ENCODE measurements around the gene SYK. TPM values are rescaled to one million over a fixed set of nuclear protein-coding genes. Genes with fewer than 3 reads are reported as not detected.

The SYK gene
- polyA plus RNA-seq, 3 donors, result 51.1 to 186 (median 177) TPM

DNA sequence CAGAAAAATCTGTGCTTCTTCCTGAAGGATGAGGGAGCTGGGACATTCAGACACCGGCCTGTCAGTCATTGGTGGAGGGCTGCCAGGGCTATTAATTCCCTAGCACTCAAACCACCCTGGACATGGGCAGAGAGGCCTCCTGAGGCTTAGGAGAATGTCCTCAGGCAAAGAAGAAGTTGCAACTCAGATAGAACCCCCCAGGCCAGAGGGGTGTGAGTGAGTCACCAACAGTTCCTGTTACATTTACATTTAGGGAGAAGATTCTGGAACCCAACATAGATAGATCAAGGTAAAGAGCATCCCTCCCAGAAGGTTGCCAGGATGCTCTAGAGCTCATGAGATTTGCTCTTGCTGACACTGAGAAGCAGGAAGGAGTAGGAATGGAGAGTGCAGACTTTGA, 29.2 kb upstream of the SYK start:
- Histone ChIP-seq H3K36me3 (replicated peaks in 1 of 2; ENCODE audit: control insufficient read depth in 1 of 2, insufficient read depth in 2 of 2, low read length in 2 of 2) (no peaks in the 10 kb centered on the region), H4K20me1 (ENCODE audit: insufficient read depth, low read length) (no peaks in the 10 kb centered on the region), H3K79me2 (ENCODE audit: insufficient read depth, low read length) (no peaks in the 10 kb centered on the region), H3K4me2 (replicated peaks; ENCODE audit: extremely low read depth, low read length, poor library complexity, severe bottlenecking) (peak overlapping the region; percentile 42), H3K9ac (ENCODE audit: insufficient read depth, low read length, poor library complexity, severe bottlenecking) (no peak overlapping the region), H3K4me3 (replicated peaks in 1 of 3; ENCODE audit: low read depth in 2 of 3, low read length in 3 of 3) (peak overlapping the region in 1 of 3 experiments; percentile 16), H2AFZ (ENCODE audit: insufficient read depth, low read depth, low read length, poor library complexity, severe bottlenecking) (no peak overlapping the region), H3K27ac (ENCODE audit: low read depth in 1 of 2, low read length in 2 of 2) (peak overlapping the region; percentile 23 to 74), H3K9me3 (replicated peaks in 1 of 2; ENCODE audit: control insufficient read depth in 1 of 2, insufficient read depth in 1 of 2, low read length in 2 of 2) (peaks cover 5 to 12% of the 10 kb centered on the region in 2 donors), H3K27me3 (ENCODE audit: control insufficient read depth in 2 of 2, insufficient read depth in 2 of 2, low read length in 2 of 2) (no peaks in the 10 kb centered on the region), H3K4me1 (ENCODE audit: control insufficient read depth in 1 of 2, insufficient read depth in 2 of 2, low read length in 2 of 2) (peaks cover 58 to 59% of the 10 kb centered on the region in 2 donors)
- H3K27ac Mint-ChIP-seq, result peak overlapping the region; percentile 23 to 89 (median 73)
- H3K9me3 Mint-ChIP-seq, result peaks cover 0 to 14% (median 11%) of the 10 kb centered on the region in 7 donors
- peak; percentile 53 to 78 (median 72) for DNase-seq
- WGBS (ENCODE audit: insufficient coverage), result no CpG with 5 or more reads among the region's 1 CpG
- intact Hi-C loops (cut with micrococcal nuclease), result loop anchor here (5.0 to 10.0 kb wide), 2 partner anchors 35 to 52 kb away; no protein-coding TSS in a partner anchor
- H3K36me3 Mint-ChIP-seq, result no peaks in the 10 kb centered on the region
- TF ChIP-seq, protein P1, sequence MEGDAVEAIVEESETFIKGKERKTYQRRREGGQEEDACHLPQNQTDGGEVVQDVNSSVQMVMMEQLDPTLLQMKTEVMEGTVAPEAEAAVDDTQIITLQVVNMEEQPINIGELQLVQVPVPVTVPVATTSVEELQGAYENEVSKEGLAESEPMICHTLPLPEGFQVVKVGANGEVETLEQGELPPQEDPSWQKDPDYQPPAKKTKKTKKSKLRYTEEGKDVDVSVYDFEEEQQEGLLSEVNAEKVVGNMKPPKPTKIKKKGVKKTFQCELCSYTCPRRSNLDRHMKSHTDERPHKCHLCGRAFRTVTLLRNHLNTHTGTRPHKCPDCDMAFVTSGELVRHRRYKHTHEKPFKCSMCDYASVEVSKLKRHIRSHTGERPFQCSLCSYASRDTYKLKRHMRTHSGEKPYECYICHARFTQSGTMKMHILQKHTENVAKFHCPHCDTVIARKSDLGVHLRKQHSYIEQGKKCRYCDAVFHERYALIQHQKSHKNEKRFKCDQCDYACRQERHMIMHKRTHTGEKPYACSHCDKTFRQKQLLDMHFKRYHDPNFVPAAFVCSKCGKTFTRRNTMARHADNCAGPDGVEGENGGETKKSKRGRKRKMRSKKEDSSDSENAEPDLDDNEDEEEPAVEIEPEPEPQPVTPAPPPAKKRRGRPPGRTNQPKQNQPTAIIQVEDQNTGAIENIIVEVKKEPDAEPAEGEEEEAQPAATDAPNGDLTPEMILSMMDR (IDR thresholded peaks at IDR 0.05), result no peak
- no peak overlapping the region for H3K4me3 Mint-ChIP-seq
- H3K4me1 Mint-ChIP-seq, result peaks cover 59% of the 10 kb centered on the region
- no peaks in the 10 kb centered on the region for H3K27me3 Mint-ChIP-seq (ENCODE audit: low read depth in 3 of 3)

DNA sequence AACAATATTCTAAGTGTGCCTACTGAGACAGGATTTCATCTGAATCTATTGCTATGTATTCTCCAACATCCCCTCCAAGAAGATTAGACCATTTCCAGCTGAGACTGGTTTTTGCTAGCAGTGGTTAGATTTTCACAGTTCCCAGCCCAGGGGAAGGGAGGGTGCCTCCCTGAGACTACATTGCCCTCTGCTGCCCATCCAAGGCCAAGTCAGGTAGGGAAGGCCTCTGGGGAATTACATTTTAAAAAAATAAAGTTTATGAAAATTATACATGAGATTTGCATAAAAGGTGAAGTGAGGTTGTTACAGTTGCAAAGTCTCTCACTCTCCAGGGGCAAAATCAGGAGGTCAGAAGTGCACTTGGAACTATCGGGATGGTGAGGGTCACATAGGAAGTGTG, 28.0 kb upstream of the SYK start:
- Histone ChIP-seq H3K4me2 (replicated peaks; ENCODE audit: extremely low read depth, low read length, poor library complexity, severe bottlenecking) (peak overlapping the region; percentile 26), H3K9ac (ENCODE audit: insufficient read depth, low read length, poor library complexity, severe bottlenecking) (no peak overlapping the region), H3K36me3 (replicated peaks in 1 of 2; ENCODE audit: control insufficient read depth in 1 of 2, insufficient read depth in 2 of 2, low read length in 2 of 2) (no peaks in the 10 kb centered on the region), H3K79me2 (ENCODE audit: insufficient read depth, low read length) (no peaks in the 10 kb centered on the region), H4K20me1 (ENCODE audit: insufficient read depth, low read length) (no peaks in the 10 kb centered on the region), H3K4me1 (ENCODE audit: control insufficient read depth in 1 of 2, insufficient read depth in 2 of 2, low read length in 2 of 2) (peaks cover 58 to 59% of the 10 kb centered on the region in 2 donors), H2AFZ (ENCODE audit: insufficient read depth, low read depth, low read length, poor library complexity, severe bottlenecking) (no peak overlapping the region), H3K9me3 (replicated peaks in 1 of 2; ENCODE audit: control insufficient read depth in 1 of 2, insufficient read depth in 1 of 2, low read length in 2 of 2) (peaks cover 0 to under 1% of the 10 kb centered on the region in 2 donors), H3K4me3 (replicated peaks in 1 of 3; ENCODE audit: low read depth in 2 of 3, low read length in 3 of 3) (peak overlapping the region in 1 of 3 experiments; percentile 10), H3K27me3 (ENCODE audit: control insufficient read depth in 2 of 2, insufficient read depth in 2 of 2, low read length in 2 of 2) (no peaks in the 10 kb centered on the region), H3K27ac (ENCODE audit: low read depth in 1 of 2, low read length in 2 of 2) (peak overlapping the region; percentile 8 to 65)
- 60% methylated on average over 1 of the region's 1 CpG for WGBS (ENCODE audit: insufficient coverage)
- Mint-ChIP-seq H3K4me3 (peak overlapping the region in 1 of 2 donors; percentile 30), H3K36me3 (no peaks in the 10 kb centered on the region), H3K27me3 (ENCODE audit: low read depth in 3 of 3) (peaks cover 0 to 1% (median 0%) of the 10 kb centered on the region in 3 donors), H3K27ac (peak overlapping the region in 4 of 7 donors; percentile 30 to 67 (median 48)), H3K9me3 (peaks cover 0 to 6% (median 0%) of the 10 kb centered on the region in 7 donors), H3K4me1 (peaks cover 59% of the 10 kb centered on the region)
- intact Hi-C loops (cut with micrococcal nuclease), result loop anchor here (5.0 to 10.0 kb wide), 2 partner anchors 34 to 51 kb away; no protein-coding TSS in a partner anchor
- TF ChIP-seq, protein P1 (IDR thresholded peaks at IDR 0.05), result peak; percentile 44
- peak in 1 of 3 donors; percentile 24 for DNase-seq

Measured in CD14-positive monocyte (primary cell).